Measurements from ENCODE around the gene FFAR3. TPM values are rescaled to one million over a fixed set of nuclear protein-coding genes. Genes with fewer than 3 reads are reported as not detected.

Gene FFAR3
- total and polyA plus RNA-seq, 4 donors: 0.33 TPM; not detected in 3

DNA sequence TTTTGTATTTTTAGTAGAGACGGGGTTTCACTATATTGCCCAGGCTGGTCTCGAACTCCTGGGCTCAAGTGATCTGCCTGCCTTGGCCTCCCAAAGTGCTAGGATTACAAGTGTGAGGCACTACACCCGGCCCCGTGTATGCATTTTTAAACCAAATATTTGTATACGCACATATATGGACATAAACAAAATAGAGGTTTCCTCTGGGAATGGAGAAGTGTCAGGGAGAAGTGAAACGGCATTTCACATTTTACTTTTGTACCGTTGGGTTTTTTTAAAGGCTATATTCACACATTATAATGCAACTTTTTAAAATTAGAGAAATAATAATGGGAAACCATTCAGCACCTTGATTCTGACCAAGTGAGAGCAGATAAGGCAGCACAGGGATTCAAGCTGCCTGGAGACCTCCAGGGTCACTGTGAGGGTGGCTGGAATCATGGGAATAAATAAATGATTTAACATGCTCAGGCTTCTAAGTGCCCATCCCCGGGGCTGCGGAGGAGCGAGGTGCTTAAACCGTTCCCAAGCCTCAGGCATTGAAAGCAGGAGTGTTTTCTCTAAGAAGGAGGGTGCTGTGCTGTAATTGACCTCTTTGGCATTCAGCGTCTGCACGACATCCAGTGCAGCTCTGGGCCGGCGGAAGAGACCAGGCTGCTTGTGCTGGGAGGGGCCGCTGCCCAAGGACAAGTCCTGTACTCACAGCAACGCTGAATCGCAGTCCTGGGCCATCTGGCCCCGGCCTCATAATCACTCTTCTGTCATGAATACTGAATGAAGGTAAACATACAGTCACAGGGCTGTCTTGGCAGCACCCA lies 37.3 kb downstream of the FFAR3 start:
- Histone ChIP-seq H3K4me3 (ENCODE audit: low read depth in 1 of 3, low read length in 3 of 3) (no peak overlapping the region), H3K9ac (ENCODE audit: low read depth in 1 of 2, low read length in 2 of 2) (no peak overlapping the region), H3K27ac (ENCODE audit: low read depth in 1 of 2, low read length in 2 of 2) (no peak overlapping the region), H3K27me3 (ENCODE audit: control insufficient read depth in 4 of 4, insufficient read depth in 4 of 4, low read length in 3 of 4) (no peaks in the 10 kb centered on the region), H3K36me3 (ENCODE audit: control insufficient read depth in 4 of 4, insufficient read depth in 3 of 4, low read depth in 1 of 4, low read length in 3 of 4) (no peaks in the 10 kb centered on the region), H3K9me3 (ENCODE audit: control insufficient read depth in 4 of 4, low read length in 3 of 4) (no peaks in the 10 kb centered on the region), H3K4me1 (ENCODE audit: control insufficient read depth in 4 of 4, insufficient read depth in 4 of 4, low read length in 3 of 4) (no peaks in the 10 kb centered on the region)
- TF ChIP-seq EGR1 (IDR thresholded peaks at IDR 0.05; ENCODE audit: low read depth in 2 of 2): no peak
- TF ChIP-seq, protein P1, sequence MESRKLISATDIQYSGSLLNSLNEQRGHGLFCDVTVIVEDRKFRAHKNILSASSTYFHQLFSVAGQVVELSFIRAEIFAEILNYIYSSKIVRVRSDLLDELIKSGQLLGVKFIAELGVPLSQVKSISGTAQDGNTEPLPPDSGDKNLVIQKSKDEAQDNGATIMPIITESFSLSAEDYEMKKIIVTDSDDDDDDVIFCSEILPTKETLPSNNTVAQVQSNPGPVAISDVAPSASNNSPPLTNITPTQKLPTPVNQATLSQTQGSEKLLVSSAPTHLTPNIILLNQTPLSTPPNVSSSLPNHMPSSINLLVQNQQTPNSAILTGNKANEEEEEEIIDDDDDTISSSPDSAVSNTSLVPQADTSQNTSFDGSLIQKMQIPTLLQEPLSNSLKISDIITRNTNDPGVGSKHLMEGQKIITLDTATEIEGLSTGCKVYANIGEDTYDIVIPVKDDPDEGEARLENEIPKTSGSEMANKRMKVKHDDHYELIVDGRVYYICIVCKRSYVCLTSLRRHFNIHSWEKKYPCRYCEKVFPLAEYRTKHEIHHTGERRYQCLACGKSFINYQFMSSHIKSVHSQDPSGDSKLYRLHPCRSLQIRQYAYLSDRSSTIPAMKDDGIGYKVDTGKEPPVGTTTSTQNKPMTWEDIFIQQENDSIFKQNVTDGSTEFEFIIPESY (IDR thresholded peaks at IDR 0.05): no peak
- TF ChIP-seq TAF1 (conservative IDR thresholded peaks at IDR 0.05): no peak
- TF ChIP-seq NR2F2 (IDR thresholded peaks at IDR 0.05): no peak
- TF ChIP-seq SP1 (IDR thresholded peaks at IDR 0.05): no peak
- no peak for TF ChIP-seq JUND (IDR thresholded peaks at IDR 0.05)
- no peak for DNase-seq (ENCODE audit: low spot score)
- WGBS: 61% methylated on average over 19 of the region's 19 CpGs

DNA sequence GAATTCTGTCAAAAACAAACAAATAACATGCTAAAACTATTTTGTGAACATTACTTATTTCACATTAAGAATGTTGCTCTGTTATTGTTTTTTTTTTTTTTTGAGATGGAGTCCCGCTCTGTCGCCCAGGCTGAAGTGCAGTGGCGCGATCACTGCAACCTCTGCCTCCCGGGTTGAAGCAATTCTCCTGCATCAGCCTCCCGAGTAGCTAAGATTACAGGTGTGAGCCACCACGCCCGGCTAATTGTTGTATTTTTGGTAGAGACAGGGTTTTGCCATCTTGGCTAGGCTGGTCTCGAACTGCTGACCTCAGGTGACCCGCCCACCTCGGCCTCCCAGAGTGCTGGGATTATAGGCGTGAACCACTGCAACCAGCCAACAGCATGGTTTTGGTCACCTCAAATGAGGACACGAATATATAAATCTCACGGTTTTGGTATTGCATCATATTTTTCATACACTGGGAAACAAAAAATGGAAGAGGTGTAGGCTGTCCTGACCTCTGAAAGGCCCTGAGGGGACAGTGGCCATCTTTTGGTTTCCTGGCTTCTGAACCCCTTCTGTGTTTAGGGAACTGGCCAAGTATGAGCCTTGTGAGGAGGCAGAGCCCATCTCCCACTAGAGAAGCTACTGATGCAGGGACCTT lies 38.1 kb downstream of the FFAR3 start:
- TF ChIP-seq EGR1 (IDR thresholded peaks at IDR 0.05; ENCODE audit: low read depth in 2 of 2) (no peak), RXRA (IDR thresholded peaks at IDR 0.05) (no peak), FOXA2 (IDR thresholded peaks at IDR 0.05) (no peak), YY1 (IDR thresholded peaks at IDR 0.05) (no peak), RAD21 (IDR thresholded peaks at IDR 0.05) (no peak), TAF1 (conservative IDR thresholded peaks at IDR 0.05) (no peak), JUND (IDR thresholded peaks at IDR 0.05) (no peak), NR2F2 (IDR thresholded peaks at IDR 0.05) (no peak), HNF4A (conservative IDR thresholded peaks at IDR 0.05) (no peak), GABPA (IDR thresholded peaks at IDR 0.05 in 1 of 2, conservative IDR thresholded peaks at IDR 0.05 in 1 of 2) (no peak)
- TF ChIP-seq, protein P2, sequence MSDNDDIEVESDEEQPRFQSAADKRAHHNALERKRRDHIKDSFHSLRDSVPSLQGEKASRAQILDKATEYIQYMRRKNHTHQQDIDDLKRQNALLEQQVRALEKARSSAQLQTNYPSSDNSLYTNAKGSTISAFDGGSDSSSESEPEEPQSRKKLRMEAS (IDR thresholded peaks at IDR 0.05): no peak
- TF ChIP-seq, protein P3, sequence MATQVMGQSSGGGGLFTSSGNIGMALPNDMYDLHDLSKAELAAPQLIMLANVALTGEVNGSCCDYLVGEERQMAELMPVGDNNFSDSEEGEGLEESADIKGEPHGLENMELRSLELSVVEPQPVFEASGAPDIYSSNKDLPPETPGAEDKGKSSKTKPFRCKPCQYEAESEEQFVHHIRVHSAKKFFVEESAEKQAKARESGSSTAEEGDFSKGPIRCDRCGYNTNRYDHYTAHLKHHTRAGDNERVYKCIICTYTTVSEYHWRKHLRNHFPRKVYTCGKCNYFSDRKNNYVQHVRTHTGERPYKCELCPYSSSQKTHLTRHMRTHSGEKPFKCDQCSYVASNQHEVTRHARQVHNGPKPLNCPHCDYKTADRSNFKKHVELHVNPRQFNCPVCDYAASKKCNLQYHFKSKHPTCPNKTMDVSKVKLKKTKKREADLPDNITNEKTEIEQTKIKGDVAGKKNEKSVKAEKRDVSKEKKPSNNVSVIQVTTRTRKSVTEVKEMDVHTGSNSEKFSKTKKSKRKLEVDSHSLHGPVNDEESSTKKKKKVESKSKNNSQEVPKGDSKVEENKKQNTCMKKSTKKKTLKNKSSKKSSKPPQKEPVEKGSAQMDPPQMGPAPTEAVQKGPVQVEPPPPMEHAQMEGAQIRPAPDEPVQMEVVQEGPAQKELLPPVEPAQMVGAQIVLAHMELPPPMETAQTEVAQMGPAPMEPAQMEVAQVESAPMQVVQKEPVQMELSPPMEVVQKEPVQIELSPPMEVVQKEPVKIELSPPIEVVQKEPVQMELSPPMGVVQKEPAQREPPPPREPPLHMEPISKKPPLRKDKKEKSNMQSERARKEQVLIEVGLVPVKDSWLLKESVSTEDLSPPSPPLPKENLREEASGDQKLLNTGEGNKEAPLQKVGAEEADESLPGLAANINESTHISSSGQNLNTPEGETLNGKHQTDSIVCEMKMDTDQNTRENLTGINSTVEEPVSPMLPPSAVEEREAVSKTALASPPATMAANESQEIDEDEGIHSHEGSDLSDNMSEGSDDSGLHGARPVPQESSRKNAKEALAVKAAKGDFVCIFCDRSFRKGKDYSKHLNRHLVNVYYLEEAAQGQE (IDR thresholded peaks at IDR 0.05): no peak
- H3K27ac ChIP-seq (ENCODE audit: low read depth in 1 of 2, low read length in 2 of 2): no peak overlapping the region
- WGBS: 92% methylated on average over 14 of the region's 14 CpGs
- no peak overlapping the region for H3K4me3 ChIP-seq (ENCODE audit: low read depth in 1 of 3, low read length in 3 of 3)
- H3K36me3 ChIP-seq (ENCODE audit: control insufficient read depth in 4 of 4, insufficient read depth in 3 of 4, low read depth in 1 of 4, low read length in 3 of 4): no peaks in the 10 kb centered on the region
- no peaks in the 10 kb centered on the region for H3K27me3 ChIP-seq (ENCODE audit: control insufficient read depth in 4 of 4, insufficient read depth in 4 of 4, low read length in 3 of 4)
- no peak overlapping the region for H3K9ac ChIP-seq (ENCODE audit: low read depth in 1 of 2, low read length in 2 of 2)
- H3K9me3 ChIP-seq (ENCODE audit: control insufficient read depth in 4 of 4, low read length in 3 of 4): no peaks in the 10 kb centered on the region
- no peaks in the 10 kb centered on the region for H3K4me1 ChIP-seq (ENCODE audit: control insufficient read depth in 4 of 4, insufficient read depth in 4 of 4, low read length in 3 of 4)
- no peak for DNase-seq (ENCODE audit: low spot score)
